HT1080 (cell line): ENCODE results near the gene IGSF3. TPM values are rescaled to one million over a fixed set of nuclear protein-coding genes. Genes with fewer than 3 reads are reported as not detected.
A peak's percentile ranks its signal among the peaks of the same experiment; 100 is the strongest.
"Not testable (repeated sequence)": the region's sequence is repeated elsewhere in the genome, so short reads cannot be mapped to it uniquely, and the experiment has no call there.

ENCODE experiments used
- DNase-seq: peaks from one replicate; pipeline ENCODE4 v3.0.0-alpha.2; 2015; ENCODE audit warnings: low read depth
- total RNA-seq: library from RNA; depleted of rRNA; stranded (reverse); fragments of >200 nt; shearing (Covaris generic); gene quantifications from 2 replicates; pipeline ENCODE4 v1.2.3, GENCODE V29; 2014

Gene IGSF3
- total RNA-seq, 1 experiment from 2014 or later: 14.0 TPM

DNA sequence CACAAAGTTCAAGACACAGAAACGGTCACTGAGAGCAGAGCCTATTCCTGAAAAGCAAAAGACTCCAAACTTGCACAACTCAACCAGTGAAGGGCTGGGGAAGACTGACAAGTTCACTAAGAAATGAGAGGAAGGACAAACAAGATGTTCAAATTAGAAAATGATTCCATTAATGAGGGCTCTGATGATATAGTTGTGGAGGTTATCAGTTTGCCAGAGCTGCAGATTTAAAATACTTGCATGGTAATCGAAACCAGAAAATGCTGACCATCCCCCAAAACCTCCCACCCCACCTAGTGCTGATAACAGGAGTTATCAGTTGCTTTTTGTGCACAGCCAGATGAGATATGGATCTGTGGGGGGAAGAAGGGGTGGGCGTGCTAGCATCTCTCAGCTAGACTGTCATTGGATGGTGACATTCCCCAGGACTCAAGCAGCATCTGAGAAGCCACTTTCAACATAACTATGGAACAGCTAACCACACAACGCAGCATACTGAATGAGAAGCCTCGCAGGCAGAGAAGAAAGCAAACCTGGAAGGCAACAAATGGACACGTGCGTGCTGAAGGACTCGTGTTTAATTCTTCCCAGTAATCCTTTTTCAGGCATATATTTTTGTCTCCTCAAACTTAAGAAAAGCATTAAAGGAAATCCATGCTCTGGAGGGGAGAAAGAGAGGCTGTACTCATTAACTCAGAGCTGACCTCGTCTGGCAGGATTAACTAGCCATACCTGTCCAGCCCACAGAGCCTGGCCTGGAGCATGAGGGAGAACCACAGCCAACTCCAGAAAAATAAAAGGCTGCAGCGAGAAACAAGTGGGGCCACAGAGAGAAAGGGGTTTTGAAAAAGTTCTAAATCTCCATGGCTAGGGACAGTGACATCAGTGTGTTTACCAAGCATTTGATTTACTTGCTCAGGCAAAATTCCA is 35.3 kb downstream of the IGSF3 start:
- DNase-seq: not testable (repeated sequence)

GRCh38 chr1:116631554-116631953 is 36.0 kb downstream of the IGSF3 start:
- not testable (repeated sequence) for DNase-seq

- DNase-seq: not testable (repeated sequence)
Measured at GRCh38 chr1:116630057-116630456, 37.5 kb downstream of the IGSF3 start.

DNA sequence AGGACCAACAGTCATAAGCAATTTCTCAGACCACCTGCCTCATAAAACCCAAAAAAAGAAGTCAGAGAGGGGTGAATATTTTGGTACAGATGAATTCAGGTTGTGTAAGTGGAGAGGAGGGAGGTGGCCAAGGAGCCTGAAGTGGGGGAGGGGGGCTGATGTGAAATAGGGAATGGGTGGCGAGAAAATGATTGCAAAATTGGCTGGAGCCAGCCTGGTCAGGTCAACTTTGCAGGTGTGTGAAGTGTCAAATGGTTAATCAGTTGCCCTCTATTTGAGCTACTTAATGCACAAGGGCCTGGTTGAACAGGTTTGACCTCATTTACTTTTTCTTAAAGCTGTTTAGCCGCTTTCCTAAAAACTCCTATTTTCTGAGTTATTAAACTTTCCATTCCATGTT is 38.1 kb downstream of the IGSF3 start:
- DNase-seq: not testable (repeated sequence)

DNA sequence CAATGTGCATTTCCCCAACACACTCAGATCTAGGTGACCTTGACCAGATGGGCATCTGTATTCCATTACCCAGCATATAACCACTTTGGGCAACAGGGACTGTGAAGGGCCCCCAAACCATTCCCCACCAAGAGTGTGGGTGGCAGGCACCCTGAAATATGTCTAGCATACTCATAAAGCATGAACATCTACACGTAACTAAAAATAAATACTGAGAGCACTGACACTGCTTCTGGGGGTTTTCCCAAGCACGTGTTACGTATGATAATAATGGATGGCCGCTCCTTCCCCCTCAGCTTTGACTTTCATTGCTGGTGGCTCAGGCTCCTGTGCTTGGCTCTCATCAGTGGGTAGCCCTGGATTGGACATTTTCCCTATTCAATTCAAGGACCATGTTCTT is 39.1 kb downstream of the IGSF3 start:
- DNase-seq: no peak

- not testable (repeated sequence) for DNase-seq
Measured at GRCh38 chr1:116627357-116627756, 40.2 kb downstream of the IGSF3 start.

- DNase-seq: not testable (repeated sequence)
Measured at GRCh38 chr1:116626915-116627314, 40.6 kb downstream of the IGSF3 start.

GRCh38 chr1:116625155-116625554 is 42.4 kb downstream of the IGSF3 start:
- not testable (repeated sequence) for DNase-seq

DNA sequence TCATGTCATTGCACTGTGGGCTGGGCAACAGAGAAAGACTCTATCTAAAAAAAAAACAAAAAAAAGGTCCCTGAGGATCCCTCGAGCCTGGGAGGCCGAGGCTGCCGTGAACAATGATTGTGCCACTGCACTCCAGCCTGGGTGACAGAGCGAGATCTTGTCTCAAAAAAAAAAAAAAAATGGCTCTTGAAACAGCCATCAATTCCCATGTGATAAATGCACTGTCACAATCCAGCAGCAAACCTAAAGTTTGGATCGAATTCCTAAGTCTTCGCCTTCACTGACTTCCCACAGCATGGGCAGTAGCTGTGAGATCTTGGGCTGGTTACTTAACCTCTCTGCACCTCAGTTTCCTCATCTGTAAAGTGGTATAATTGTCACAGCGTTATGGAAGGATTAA is 43.5 kb downstream of the IGSF3 start:
- no peak for DNase-seq

DNA sequence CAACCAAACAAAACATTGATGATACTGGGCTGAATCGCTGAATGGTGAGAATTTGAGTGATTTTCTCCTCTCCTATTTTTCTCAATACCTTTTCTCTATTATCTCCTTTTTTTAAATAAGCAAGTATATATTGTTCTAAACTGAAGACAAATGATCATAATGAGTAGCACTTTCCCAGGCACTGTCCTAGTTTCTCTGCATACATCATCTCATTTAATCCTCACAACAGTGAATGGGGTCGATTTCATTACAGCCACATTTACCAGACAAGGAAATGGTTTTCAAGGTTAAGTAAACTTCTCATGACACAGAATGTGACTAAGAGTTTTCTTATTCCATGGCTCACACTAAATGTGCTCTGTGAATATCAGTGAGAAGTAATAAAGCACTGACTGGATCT is 45.0 kb downstream of the IGSF3 start:
- peak; percentile 40 for DNase-seq

- DNase-seq: peak; percentile 35
Measured at GRCh38 chr1:116621756-116622155, 45.8 kb downstream of the IGSF3 start.

DNA sequence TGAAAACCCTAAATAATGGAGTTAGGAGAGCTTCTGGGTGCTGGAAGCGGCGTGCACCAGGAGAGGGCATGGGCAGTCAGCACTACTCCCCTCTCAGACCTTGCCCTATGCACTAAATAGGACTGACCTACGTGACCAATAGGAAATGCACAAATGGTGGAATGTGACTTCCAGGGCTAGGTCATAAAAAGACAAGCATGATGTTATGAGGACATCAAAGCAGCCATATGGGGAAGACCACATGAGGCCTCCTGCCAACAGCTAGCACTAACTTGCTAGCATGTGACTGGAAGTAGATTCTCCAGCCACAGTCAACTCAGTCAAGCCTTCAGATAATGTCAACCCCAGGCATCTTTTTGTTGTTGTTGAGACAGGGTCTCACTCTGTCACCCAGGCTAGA is 47.1 kb downstream of the IGSF3 start:
- not testable (repeated sequence) for DNase-seq

GRCh38 chr1:116619106-116619505 is 48.4 kb downstream of the IGSF3 start:
- not testable (repeated sequence) for DNase-seq

DNA sequence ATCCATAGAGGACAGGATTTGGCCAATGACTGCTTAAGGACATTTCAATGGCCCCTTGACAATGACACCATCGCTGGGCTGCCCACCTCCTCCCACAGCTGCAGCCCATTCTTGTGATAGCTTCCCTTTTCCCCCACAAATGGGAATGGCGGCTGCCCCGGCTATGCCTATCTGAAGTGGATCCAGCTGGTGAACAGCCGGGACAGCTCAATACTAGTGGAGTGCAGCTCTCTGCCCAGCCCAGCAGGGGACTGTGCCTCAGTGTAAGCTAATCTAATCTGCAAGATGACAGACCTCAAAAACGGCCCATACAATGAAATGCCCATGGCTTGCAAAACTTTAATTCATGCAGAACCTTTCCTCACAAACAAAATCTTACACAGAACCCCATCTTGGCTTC is 49.7 kb downstream of the IGSF3 start:
- DNase-seq: not testable (repeated sequence)

DNA sequence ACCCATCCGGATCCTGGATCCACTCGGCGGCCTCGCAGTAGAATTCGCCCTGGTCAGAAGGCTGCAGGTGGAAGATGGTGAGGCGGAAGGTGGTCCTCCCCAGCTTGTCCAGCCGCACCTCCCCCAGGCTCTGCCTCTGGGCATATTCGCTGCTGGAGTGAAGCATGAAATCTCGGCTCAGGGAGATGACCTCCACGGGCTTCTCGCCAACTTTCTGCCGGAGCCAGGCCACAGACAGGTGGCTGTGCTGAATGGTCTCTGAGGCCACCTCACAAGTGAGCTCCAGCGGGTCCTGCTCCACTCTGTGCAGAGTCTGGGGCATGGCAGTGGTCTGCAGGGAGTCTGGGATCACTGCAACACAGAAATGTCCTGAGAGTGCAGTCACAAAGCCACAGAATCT is 53.7 kb downstream of the IGSF3 start:
- DNase-seq: not testable (repeated sequence)

DNA sequence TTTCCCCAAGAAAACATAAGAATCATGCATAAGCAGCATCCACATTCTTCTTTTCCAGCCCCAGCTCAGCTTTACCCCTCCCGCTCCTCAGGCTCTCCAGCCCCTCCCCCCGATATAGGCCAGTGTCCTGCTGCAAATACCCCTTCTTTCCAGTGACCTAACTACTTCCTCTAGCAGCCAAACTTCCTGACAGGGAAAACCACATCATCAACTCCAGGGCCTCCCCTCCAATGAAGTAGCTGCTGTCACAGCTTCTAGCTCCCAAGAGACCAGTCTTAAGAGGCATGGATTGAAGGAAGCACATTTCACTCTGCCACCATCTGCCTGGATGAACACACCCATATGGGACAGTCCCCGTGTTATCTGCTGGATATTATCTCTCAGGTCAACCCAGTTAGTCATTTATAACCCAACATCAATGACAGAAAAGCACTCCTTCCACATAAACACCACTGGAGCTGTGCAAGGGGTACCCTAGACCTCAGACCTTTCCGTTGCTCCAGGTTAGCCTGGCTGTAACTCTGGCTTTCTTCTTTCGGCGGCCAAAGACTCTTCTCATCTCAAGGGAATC is 57.6 kb downstream of the IGSF3 start:
- peak; percentile 52 for DNase-seq

- not testable (repeated sequence) for DNase-seq
Measured at GRCh38 chr1:116608841-116609240, 58.7 kb downstream of the IGSF3 start.

DNA sequence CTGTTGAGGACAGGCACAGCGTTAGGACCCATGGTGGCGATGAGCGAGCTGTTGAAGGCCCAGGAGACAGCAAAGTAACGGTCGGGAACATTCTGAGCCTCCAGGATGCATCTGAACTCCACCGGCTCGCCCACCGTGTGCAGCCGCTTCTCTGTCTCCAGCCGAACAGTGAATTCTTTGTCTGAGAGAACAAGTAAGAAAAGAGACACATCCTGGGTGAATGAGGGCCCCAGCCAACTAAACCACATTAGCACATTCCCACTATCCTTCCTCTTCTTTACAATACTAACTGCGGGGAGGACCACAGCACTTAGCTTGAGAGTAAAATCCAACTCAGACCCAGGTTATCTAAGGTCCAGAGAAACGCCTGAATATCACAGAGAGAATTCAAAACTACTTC is 59.4 kb downstream of the IGSF3 start:
- DNase-seq: not testable (repeated sequence)

DNA sequence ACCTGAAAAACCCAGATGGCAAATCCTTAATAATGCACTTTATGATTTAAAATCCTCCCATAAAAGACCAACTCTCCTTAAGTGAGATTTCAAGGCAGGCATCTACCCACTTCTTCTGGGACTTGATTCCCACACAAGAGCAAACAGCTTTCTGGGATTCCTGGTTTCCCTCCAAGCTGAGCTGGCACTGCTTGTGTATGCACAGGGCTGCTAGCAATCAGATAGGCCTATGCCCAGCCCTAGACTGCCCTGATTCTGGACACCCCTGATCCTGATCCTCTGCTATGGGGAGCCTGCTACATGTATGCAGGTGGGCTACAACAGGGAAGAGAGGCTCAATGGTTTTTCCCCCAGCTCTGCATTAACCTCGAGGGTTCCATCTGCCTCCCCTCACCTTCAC is 60.1 kb downstream of the IGSF3 start:
- not testable (repeated sequence) for DNase-seq

GRCh38 chr1:116606067-116606466 is 61.5 kb downstream of the IGSF3 start:
- DNase-seq: peak; percentile 54

DNA sequence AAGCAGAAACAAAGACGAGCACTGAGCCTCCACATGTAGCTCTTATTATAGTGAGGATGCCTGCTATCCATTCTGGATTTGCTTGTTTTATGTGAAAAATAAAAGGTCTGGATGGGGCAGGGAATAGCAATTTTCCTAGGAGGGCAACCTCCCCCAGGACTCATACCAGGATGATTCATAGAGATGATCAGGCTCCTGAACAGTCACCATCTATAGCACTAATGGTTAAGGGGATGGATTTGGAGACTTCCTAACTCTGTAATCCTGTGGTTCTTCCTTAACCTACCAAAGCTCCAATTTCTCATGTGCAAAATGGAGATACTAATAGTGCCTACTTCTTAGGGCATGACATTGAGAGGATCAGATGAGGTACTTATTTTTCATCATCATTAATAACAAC is 62.2 kb downstream of the IGSF3 start:
- peak; percentile 34 for DNase-seq

DNA sequence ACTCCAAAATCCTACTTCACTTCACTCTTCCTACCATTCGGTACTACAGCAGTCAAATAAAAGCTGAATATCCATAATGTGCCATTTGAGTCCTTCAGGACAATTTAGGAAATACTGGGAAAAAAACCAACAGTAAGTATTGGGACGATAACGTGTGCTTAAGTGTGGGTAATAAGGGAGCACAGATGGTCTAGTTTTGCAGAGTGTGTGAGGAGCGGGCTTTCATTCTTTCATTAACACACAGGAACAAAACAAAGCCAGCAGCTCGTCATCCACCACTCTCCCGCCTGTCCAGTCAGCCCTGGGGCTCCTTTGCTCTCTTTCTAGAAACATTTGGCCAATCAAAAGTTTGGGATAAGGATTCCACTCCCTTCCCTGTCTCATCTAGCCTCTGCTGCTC is 63.1 kb downstream of the IGSF3 start:
- DNase-seq: not testable (repeated sequence)

GRCh38 chr1:116603646-116604045 is 63.9 kb downstream of the IGSF3 start:
- DNase-seq: not testable (repeated sequence)
